HepG2 (cell line): ENCODE data around the gene MYL6B. TPM values are rescaled to one million over a fixed set of nuclear protein-coding genes. Genes with fewer than 3 reads are reported as not detected.

Experiments
- BHLHE40 ChIP-seq: IDR thresholded peaks from 2 replicates; pipeline ENCODE4 v1.6.1; 2011; ENCODE audit warnings: low read length, improper control_type of control experiment
- CEBPZ ChIP-seq: IDR thresholded peaks from 2 replicates; pipeline ENCODE4 v1.6.1; 2012; ENCODE audit warnings: low read length, improper control_type of control experiment
- ELF3 ChIP-seq: IDR thresholded peaks from 2 replicates; pipeline ENCODE4 v1.6.1; 2016; ENCODE audit warnings: missing genetic modification reagents, missing compliant biosample characterization
- NPAS2 ChIP-seq: sonication (generic); formaldehyde crosslinking; IDR thresholded peaks from 2 replicates; pipeline ENCODE4 v1.8.0; 2022; ENCODE audit warnings: mild to moderate bottlenecking, missing genetic modification reagents, borderline replicate concordance
- PITX1 ChIP-seq: sonication (generic); formaldehyde crosslinking; IDR thresholded peaks from 2 replicates; pipeline ENCODE4 v1.5.1; 2020; ENCODE audit warnings: mild to moderate bottlenecking, missing genetic modification reagents
- POGZ ChIP-seq: sonication (generic); formaldehyde crosslinking; IDR thresholded peaks from 2 replicates; pipeline ENCODE4 v1.4.0; 2020; ENCODE audit warnings: mild to moderate bottlenecking, missing genetic modification reagents
- RBAK ChIP-seq: sonication (generic); formaldehyde crosslinking; IDR thresholded peaks from 2 replicates; pipeline ENCODE4 v1.5.1; 2020; ENCODE audit warnings: mild to moderate bottlenecking, missing genetic modification reagents
- ZC3H13 ChIP-seq: sonication (generic); formaldehyde crosslinking; IDR thresholded peaks from 2 replicates; pipeline ENCODE4 v1.8.1; 2023; ENCODE audit warnings: mild to moderate bottlenecking, missing genetic modification reagents, moderate library complexity
- ZNF10 ChIP-seq: sonication (generic); formaldehyde crosslinking; IDR thresholded peaks from 2 replicates; pipeline ENCODE4 v1.4.0; 2020; ENCODE audit warnings: mild to moderate bottlenecking, low read depth, missing genetic modification reagents, borderline replicate concordance
- ZNF496 ChIP-seq: sonication (generic); formaldehyde crosslinking; IDR thresholded peaks from 2 replicates; pipeline ENCODE4 v1.8.1; 2023; ENCODE audit warnings: mild to moderate bottlenecking, moderate library complexity, missing genetic modification reagents; ENCODE audit not compliant: insufficient replicate concordance
- ZNF510 ChIP-seq: sonication (generic); formaldehyde crosslinking; IDR thresholded peaks from 2 replicates; pipeline ENCODE4 v1.4.0; 2020; ENCODE audit warnings: low read depth, mild to moderate bottlenecking, missing genetic modification reagents
- ZNF577 ChIP-seq: sonication (generic); formaldehyde crosslinking; IDR thresholded peaks from 2 replicates; pipeline ENCODE4 v1.4.0; 2020; ENCODE audit warnings: mild to moderate bottlenecking, low read depth, missing genetic modification reagents, borderline replicate concordance
- ZNF670 ChIP-seq: sonication (generic); formaldehyde crosslinking; IDR thresholded peaks from 2 replicates; pipeline ENCODE4 v1.8.0; 2022; ENCODE audit warnings: mild to moderate bottlenecking, missing genetic modification reagents, borderline replicate concordance
- ZSCAN12 ChIP-seq: sonication (generic); formaldehyde crosslinking; IDR thresholded peaks from 2 replicates; pipeline ENCODE4 v1.9.0; 2021; ENCODE audit warnings: mild to moderate bottlenecking, missing genetic modification reagents
- polyA plus RNA-seq, 8 experiments: library from polyadenylated mRNA; depleted of rRNA in 3 of 8; stranded (reverse) in 7 of 8; unstranded in 1 of 8; fragments of >200 nt; fragmentation: Illumina TruSeq in 4 of 8; extraction: Trizol in 4 of 8; gene quantifications; 2 replicates each; pipeline versions ENCODE4 v1.2.1 to v1.2.3, GENCODE V29; 2011 to 2016; ENCODE audit warnings: low read depth in 4 of 8, missing spikeins in 1 of 8, mixed read lengths in 1 of 8; ENCODE audit not compliant: insufficient read depth in 1 of 8
- total RNA-seq, 5 experiments: library from RNA; depleted of rRNA; stranded (reverse); fragments of >200 nt; fragmentation: Illumina TruSeq; extraction: Trizol; gene quantifications; 2 replicates each; pipeline ENCODE4 v1.2.3, GENCODE V29; 2016; ENCODE audit warnings: low read depth in 1 of 5
- TF ChIP-seq, protein P1 (sequence below): IDR thresholded peaks from 2 replicates; pipeline ENCODE4 v1.6.1; 2016; ENCODE audit warnings: mild to moderate bottlenecking
- TF ChIP-seq, protein P2 (sequence below): sonication (generic); formaldehyde crosslinking; IDR thresholded peaks from 2 replicates; pipeline ENCODE4 v1.4.0; 2020; ENCODE audit warnings: missing genetic modification reagents
- TF ChIP-seq, protein P3 (sequence below): sonication (generic); formaldehyde crosslinking; IDR thresholded peaks from 2 replicates; pipeline ENCODE4 v1.8.1; 2022; ENCODE audit warnings: low read depth, mild to moderate bottlenecking, missing genetic modification reagents
- TF ChIP-seq, protein P4 (sequence below): sonication (generic); formaldehyde crosslinking; IDR thresholded peaks from 2 replicates; pipeline ENCODE4 v1.5.1; 2020; ENCODE audit warnings: missing genetic modification reagents, mild to moderate bottlenecking, borderline replicate concordance

The MYL6B gene
- total and polyA plus RNA-seq, 2 of the 13 experiments (the other 11 are each of a cell fraction or from before 2014, with no cell fraction given), result 75.7 to 88.7 TPM

GRCh38 chr12:56127888-56128669 is 24.3 kb upstream of the MYL6B start, which contains the start of gene ESYT1 (continued):
- TF ChIP-seq, protein P1, sequence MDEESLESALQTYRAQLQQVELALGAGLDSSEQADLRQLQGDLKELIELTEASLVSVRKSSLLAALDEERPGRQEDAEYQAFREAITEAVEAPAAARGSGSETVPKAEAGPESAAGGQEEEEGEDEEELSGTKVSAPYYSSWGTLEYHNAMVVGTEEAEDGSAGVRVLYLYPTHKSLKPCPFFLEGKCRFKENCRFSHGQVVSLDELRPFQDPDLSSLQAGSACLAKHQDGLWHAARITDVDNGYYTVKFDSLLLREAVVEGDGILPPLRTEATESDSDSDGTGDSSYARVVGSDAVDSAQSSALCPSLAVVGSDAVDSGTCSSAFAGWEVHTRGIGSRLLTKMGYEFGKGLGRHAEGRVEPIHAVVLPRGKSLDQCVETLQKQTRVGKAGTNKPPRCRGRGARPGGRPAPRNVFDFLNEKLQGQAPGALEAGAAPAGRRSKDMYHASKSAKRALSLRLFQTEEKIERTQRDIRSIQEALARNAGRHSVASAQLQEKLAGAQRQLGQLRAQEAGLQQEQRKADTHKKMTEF (CRISPR knock-in tag), result peak; percentile 71; the same call in 1 of the 2 replicates
- TF ChIP-seq, protein P2, sequence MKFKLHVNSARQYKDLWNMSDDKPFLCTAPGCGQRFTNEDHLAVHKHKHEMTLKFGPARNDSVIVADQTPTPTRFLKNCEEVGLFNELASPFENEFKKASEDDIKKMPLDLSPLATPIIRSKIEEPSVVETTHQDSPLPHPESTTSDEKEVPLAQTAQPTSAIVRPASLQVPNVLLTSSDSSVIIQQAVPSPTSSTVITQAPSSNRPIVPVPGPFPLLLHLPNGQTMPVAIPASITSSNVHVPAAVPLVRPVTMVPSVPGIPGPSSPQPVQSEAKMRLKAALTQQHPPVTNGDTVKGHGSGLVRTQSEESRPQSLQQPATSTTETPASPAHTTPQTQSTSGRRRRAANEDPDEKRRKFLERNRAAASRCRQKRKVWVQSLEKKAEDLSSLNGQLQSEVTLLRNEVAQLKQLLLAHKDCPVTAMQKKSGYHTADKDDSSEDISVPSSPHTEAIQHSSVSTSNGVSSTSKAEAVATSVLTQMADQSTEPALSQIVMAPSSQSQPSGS (CRISPR knock-in tag), result peak; percentile 97
- TF ChIP-seq, protein P3, sequence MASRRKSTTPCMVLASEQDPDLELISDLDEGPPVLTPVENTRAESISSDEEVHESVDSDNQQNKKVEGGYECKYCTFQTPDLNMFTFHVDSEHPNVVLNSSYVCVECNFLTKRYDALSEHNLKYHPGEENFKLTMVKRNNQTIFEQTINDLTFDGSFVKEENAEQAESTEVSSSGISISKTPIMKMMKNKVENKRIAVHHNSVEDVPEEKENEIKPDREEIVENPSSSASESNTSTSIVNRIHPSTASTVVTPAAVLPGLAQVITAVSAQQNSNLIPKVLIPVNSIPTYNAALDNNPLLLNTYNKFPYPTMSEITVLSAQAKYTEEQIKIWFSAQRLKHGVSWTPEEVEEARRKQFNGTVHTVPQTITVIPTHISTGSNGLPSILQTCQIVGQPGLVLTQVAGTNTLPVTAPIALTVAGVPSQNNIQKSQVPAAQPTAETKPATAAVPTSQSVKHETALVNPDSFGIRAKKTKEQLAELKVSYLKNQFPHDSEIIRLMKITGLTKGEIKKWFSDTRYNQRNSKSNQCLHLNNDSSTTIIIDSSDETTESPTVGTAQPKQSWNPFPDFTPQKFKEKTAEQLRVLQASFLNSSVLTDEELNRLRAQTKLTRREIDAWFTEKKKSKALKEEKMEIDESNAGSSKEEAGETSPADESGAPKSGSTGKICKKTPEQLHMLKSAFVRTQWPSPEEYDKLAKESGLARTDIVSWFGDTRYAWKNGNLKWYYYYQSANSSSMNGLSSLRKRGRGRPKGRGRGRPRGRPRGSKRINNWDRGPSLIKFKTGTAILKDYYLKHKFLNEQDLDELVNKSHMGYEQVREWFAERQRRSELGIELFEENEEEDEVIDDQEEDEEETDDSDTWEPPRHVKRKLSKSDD (CRISPR knock-in tag), result no peak
- TF ChIP-seq BHLHE40, result peak; percentile 94
- no peak for TF ChIP-seq ZNF10
- no peak for TF ChIP-seq ZNF510 (CRISPR knock-in tag)
- TF ChIP-seq, protein P4, sequence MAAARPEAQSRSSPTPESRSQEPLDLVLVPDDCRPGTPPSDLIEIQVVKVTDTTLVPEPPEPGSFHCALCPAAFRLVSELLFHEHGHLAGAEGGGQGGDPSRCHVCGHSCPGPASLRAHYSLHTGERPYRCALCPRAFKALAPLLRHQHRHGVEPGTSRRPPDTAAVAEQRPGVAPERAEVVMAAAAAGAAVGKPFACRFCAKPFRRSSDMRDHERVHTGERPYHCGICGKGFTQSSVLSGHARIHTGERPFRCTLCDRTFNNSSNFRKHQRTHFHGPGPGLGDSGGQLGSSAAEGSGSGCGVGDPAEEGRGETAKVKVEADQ (CRISPR knock-in tag), result no peak
- no peak for TF ChIP-seq ZNF496 (CRISPR knock-in tag)
- TF ChIP-seq ZNF670, result no peak
- TF ChIP-seq RBAK (CRISPR knock-in tag), result no peak
- peak; percentile 32; the same call in 1 of the 2 replicates for TF ChIP-seq PITX1
- no peak for TF ChIP-seq CEBPZ
- TF ChIP-seq ZNF577 (CRISPR knock-in tag), result no peak
- no peak for TF ChIP-seq POGZ (CRISPR knock-in tag)
- no peak for TF ChIP-seq ZC3H13 (CRISPR knock-in tag)
- peak; percentile 30; the same call in 1 of the 2 replicates for TF ChIP-seq ZSCAN12 (CRISPR knock-in tag)
- TF ChIP-seq NPAS2 (CRISPR knock-in tag), result peak; percentile 46; the same call in 1 of the 2 replicates
- TF ChIP-seq ELF3, result peak; percentile 60
